ENCODE measurements around the gene GLP2R.

The GLP2R gene

DNA sequence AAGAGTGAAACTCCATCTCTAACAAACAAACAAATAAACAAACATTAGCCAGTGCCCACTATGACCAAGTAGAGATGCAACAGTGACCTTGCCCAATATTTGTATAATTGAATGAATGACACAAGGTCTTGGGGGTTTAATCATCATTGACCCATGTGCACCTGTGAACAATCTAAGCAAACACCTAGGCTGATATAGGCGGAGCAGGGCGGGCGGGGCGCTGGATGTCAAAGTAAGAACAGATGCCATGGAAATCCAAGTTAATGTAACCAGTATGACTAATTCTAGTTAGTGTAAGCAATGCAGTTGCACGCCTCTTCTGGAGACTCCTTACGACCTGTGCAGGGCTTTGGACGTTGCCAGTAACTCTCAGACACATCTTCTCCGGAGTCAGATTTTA, 61.8 kb downstream of the GLP2R start:
- no peak for TF ChIP-seq ZNF274 (IDR thresholded peaks at IDR 0.05; ENCODE audit: low read depth, low read length)
- no peak overlapping the region for H3K4me3 ChIP-seq (ENCODE audit: low read length)

DNA sequence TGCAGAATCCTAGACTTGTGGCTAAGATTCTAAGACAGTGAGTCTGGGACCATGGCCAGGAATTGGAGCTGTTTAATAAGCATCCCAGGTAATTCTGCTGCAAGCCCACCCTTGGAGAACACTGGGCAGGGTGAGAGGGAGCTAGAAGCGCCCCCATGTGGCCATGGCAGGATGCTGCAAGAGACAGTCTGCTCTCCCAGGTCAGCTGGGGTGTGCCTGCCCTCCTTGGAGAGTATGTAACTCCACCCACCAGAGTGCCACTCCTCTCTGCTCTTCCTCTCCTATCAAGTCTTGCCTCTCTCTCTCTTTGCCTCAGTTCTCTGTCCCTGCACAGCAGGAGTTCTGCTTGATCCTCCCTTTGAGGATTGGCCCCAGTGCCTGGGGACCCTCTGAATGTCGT, 64.4 kb downstream of the GLP2R start:
- TF ChIP-seq ZNF274 (IDR thresholded peaks at IDR 0.05; ENCODE audit: low read depth, low read length) = no peak
- H3K4me3 ChIP-seq (ENCODE audit: low read length) = no peak overlapping the region

DNA sequence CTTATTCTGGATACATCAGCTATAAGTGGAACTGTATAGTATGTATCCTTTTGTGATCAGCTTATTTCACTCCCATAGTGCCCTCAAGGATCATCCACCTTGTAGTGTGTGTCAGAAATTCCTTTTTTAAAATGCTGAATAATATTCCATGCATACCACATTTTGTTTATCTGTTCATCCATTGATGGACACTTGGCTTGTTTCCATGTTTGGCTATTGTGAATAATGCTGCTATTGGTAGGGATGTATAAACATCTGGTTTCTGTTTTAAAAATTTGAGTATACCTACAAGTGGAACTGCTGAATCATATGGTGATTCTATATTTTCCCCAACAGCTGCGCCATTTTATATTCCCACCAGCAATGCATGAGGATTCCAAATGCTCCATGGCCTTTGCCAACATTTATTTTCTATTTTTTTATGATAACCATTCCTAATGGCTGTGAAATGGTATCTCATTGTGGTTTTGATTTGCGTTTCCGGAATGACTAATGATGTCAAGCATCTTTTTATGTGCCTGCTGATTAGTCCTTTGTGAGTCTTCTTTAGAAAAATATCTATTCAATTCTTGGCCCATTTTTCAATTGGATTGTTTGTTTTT, 67.8 kb downstream of the GLP2R start:
- no peak for TF ChIP-seq ZNF274 (IDR thresholded peaks at IDR 0.05; ENCODE audit: low read depth, low read length)
- H3K4me3 ChIP-seq (ENCODE audit: low read length) = no peak overlapping the region

DNA sequence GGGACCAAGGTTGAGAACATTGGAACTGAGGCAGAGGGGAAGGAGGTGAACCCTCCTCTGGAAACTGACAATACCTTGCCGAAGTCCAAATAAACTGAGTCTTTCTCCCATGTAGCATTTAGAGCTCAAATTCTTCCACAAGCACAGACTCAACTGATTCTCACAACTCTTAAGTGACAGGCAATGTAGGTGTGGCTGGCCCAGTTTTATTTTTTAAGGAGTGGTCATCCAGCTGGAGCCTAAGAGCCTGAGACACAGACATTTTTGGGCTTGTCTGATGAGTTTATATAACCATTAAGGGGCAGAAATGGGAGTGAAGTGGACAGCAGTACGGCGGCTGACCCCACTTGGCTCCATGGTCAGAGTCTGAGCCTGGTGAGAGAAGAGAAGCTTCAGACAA, 68.5 kb downstream of the GLP2R start:
- no peak for TF ChIP-seq ZNF274 (IDR thresholded peaks at IDR 0.05; ENCODE audit: low read depth, low read length)
- H3K4me3 ChIP-seq (ENCODE audit: low read length) = no peak overlapping the region

DNA sequence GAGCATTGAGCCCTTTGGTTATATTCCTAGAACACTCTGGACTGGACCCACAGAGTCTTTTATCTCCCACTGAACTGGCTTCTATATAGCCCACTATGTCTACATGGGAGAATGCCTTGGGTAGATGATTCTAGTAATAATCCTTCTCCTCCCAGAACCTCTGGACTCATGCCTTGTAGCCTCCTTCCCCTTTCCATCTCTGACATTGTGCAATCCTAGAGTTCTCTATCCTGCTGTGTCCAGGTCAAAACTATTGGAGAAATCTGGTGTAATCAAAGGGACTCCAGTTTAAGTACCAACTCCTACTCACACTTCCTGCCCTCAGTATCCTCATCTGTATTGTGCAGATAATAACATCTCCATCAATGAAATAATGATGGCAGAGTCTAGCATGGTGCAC, 70.2 kb downstream of the GLP2R start:
- TF ChIP-seq ZNF274 (IDR thresholded peaks at IDR 0.05; ENCODE audit: low read depth, low read length) = no peak
- H3K4me3 ChIP-seq (ENCODE audit: low read length) = no peak overlapping the region

DNA sequence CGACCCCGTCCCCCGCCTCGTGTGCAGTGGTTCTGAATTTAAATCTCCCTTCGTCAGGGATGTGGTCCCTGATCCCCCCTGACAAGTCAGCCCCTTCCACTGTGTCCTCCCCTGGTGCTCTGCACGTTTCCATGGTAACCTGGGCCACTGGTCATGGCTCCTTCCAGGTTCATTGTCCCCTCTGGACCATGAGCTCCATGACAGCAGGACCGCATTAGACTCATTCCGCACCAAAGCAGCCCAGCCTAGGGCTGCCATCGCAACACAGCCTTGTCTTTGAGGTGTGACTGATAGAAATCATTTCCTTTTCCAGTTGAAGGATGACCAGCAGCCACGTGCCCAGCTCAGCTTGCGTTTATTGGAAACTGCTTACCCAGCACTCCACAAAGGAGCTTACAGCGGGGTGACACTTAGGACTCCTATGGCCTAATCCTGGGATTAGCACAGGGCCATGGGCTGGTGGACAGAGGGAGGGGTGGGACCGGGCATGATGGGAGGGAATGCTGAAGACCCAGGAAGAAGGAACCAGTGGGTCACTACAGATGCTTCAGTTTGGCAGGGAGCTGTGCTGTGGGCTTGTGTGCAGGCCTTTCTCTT, 71.7 kb downstream of the GLP2R start:
- TF ChIP-seq ZNF274 (IDR thresholded peaks at IDR 0.05; ENCODE audit: low read depth, low read length) = no peak
- no peak overlapping the region for H3K4me3 ChIP-seq (ENCODE audit: low read length)

DNA sequence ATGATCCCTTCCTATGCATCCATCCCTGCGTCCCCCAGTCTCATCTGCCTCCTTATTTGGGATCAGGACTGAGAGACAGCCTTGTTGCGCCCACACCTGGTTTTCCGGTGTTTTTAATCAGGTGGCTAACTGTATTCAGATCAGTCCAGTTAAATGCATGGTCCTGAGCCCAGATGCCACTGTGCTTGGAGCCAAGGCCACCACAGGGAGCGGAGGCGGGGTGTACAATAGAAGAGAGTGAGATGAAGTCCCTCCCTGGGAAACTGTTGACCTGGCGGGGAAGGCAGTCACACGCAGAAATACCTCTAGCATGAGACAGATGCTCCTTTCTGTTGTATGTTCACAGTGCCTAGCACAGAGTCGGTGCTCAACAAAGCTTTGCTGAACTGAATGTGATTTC, 73.1 kb downstream of the GLP2R start:
- H3K4me3 ChIP-seq (ENCODE audit: low read length) = no peak overlapping the region
- no peak for TF ChIP-seq ZNF274 (IDR thresholded peaks at IDR 0.05; ENCODE audit: low read depth, low read length)

DNA sequence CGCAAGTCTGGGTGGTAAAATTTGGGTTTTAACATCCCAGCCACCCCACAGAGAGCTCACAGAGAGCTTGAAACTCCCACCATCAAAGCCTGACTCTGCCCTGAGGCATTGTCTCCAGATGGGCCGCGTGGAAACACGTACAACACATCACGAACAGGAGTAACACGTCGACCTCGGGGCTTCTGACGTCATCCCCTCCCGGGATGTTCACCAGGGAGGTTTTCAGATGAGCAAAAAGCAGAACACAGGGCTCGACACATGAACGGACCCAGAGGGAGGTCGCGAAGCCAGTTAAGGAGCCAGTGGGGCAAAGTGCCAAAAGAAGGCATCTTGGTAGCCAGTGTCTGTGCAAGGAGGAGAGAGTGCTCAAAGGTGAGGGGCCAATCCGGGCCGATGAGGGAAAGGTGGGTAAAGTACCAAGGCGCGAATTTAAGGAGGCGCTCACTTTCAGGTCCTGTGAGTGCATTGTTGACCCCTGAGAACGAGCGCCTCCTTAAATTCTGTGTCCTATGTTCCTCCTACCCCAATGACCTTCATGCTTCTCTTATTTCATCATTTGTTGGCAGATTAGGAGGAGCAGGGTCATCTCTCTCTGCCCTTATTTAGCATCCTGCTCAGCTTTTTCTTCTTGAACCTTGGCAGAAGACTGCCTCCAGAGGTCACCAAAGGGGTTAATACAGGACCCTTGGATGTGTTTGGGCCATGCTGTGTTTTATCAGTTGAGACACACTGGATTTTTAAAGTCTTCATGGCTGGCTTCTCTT, 73.7 kb downstream of the GLP2R start:
- H3K4me3 ChIP-seq (ENCODE audit: low read length) = no peak overlapping the region
- no peak for TF ChIP-seq ZNF274 (IDR thresholded peaks at IDR 0.05; ENCODE audit: low read depth, low read length)

DNA sequence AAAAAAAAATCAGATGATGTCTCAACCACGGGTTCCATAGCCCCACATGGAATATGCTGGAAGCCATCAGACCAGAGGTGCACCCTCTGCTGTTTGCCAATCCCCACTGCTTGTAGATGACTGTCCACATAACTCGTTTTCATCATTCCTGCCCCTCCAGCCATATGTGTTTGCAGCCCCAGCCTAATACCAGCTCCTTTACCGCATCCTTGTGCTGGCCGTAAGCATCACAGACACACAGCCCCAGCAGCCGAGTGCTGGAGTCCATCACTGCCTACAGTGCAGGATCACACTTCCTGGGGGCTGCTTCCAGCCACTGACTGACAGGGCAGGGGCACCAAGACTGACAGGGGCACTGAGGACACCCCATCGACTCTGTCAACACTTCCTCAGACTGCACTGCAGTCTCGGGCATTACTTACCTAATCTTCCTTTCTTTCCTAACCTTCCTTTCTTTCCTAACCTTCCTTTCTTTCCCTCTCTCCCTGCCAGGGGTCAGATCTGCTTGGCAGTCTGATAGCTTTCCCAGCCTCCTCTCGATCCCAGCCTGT, 74.4 kb downstream of the GLP2R start:
- no peak for TF ChIP-seq ZNF274 (IDR thresholded peaks at IDR 0.05; ENCODE audit: low read depth, low read length)
- no peak overlapping the region for H3K4me3 ChIP-seq (ENCODE audit: low read length)

DNA sequence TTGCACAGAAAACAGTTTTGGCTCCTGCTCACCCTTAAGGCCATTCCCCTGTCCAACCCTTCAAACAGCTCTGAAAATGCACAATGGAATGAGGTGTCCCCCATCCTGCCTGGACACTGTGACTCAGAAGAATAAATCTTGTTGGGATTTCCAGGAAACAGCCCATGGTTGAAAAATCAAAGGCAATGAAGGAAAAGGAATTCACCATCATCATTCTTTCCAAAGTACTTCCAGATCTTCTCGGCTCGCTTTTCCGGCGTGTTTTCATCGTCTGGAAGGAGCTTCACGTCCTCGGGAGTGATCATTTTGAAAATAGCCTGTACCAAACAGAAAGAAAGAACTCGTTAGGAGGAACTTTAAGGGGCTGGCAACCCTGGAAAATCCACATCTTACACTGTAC, 75.1 kb downstream of the GLP2R start:
- TF ChIP-seq ZNF274 (IDR thresholded peaks at IDR 0.05; ENCODE audit: low read depth, low read length) = no peak
- no peak overlapping the region for H3K4me3 ChIP-seq (ENCODE audit: low read length)

DNA sequence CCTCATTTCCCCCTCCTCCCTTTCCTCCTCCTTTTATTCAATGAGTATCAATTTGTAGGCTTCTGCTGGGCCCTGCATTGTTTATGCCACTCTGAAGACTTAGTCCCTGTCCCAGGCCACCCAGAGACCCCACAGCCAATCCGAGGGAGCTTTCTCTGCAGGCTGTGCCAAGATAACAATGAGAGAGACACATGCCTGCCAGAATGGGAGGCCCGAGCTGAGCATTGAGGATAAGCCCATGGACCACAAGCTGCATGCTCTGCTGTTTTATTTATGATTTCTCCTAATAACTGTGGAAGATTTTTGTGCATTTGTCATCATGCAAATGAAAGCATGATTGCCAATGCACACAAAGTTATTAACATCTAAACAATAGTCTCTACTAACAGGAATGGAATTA, 76.4 kb downstream of the GLP2R start:
- no peak for TF ChIP-seq ZNF274 (IDR thresholded peaks at IDR 0.05; ENCODE audit: low read depth, low read length)
- H3K4me3 ChIP-seq (ENCODE audit: low read length) = no peak overlapping the region

DNA sequence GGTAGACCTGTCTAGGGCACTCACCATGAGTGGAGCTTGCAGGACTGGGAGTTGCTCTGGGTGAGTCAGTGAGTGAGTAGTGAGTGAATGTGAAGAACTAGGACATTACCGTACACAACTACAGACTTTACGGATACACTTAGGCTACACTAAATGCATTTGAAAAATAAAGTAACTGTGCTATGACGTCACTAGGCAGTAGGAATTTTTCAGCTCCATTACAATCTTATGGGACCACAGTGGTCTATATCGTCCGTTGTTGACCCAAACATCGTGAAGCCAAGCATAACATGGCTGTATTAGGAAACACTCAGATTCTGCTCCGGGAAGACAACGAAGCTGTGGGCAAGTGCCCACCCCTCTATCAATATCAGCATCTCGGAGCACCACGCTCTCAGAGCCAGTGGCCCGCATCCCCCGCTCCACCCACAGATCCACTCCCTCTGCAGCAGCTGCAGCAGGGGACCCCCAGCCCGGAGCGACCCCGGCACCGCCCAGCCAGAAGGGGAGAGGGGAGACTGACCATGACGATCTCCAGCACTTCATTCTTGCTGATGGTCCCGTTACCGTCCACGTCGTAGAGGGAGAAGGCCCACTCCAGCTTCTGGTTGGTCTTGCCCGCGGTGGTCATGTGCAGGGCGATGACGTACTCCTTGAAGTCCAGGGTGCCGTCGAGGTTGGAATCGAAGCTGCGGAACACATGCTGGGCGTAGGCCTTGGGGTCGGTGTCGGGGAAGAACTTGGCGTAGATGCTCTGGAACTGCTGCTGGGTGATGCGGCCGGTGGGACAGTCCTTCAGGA, 78.8 kb downstream of the GLP2R start:
- H3K4me3 ChIP-seq (ENCODE audit: low read length) = no peak overlapping the region
- TF ChIP-seq ZNF274 (IDR thresholded peaks at IDR 0.05; ENCODE audit: low read depth, low read length) = no peak

DNA sequence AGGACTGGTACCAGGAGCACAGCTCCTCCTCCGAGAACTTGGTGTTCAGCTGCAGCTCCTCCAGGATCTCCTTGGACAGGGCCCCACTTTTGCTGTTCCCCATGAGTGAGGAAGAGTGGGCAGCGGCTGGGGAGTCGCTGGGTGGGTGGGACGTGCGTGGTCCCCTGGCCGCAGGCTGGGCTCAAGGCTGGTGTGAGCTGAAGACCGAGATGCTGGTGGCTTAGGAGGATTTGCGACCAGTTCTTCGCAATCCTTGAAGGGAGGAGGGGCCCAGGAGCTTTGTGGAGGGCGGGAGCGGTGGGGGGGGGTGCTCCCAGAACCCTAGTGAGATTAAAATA, 79.3 kb downstream of the GLP2R start, which contains the start of gene RCVRN:
TSS of gene RCVRN (minus strand) at position 194 of the 338 bp plus-strand sequence. CDS start at position 103, 91 bp downstream.
- no peak for TF ChIP-seq ZNF274 (IDR thresholded peaks at IDR 0.05; ENCODE audit: low read depth, low read length)
- H3K4me3 ChIP-seq (ENCODE audit: low read length) = no peak within 1 kb of the TSS

DNA sequence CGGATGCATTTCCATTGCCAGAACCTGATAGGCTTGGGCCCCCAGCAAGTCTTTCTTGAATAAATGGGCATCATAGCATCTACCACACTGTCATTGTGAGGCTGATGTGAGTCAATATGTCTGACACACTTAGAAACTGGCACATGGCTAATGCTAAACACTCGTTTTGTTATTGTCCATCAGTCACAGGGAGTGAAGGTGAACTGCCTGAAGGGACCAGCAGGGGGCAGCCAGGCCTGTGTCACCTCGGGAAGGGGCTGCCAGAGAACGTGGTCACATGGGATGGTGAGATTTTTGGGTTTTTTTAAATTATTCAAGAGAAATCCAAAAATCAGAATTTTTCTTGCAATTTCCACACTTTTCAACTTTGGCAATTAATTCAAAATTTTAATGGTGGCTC, 80.2 kb downstream of the GLP2R start:
- TF ChIP-seq ZNF274 (IDR thresholded peaks at IDR 0.05; ENCODE audit: low read depth, low read length) = no peak
- H3K4me3 ChIP-seq (ENCODE audit: low read length) = no peak overlapping the region
